HG03571 (cell line): Measurements from ENCODE around the gene TMEM47.

Source experiments
- ATAC-seq: cut with Tn5 transposase; IDR thresholded peaks from one replicate; pipeline ENCODE4 v1.9.1; 2021; ENCODE audit not compliant: unreplicated experiment

The TMEM47 gene

DNA sequence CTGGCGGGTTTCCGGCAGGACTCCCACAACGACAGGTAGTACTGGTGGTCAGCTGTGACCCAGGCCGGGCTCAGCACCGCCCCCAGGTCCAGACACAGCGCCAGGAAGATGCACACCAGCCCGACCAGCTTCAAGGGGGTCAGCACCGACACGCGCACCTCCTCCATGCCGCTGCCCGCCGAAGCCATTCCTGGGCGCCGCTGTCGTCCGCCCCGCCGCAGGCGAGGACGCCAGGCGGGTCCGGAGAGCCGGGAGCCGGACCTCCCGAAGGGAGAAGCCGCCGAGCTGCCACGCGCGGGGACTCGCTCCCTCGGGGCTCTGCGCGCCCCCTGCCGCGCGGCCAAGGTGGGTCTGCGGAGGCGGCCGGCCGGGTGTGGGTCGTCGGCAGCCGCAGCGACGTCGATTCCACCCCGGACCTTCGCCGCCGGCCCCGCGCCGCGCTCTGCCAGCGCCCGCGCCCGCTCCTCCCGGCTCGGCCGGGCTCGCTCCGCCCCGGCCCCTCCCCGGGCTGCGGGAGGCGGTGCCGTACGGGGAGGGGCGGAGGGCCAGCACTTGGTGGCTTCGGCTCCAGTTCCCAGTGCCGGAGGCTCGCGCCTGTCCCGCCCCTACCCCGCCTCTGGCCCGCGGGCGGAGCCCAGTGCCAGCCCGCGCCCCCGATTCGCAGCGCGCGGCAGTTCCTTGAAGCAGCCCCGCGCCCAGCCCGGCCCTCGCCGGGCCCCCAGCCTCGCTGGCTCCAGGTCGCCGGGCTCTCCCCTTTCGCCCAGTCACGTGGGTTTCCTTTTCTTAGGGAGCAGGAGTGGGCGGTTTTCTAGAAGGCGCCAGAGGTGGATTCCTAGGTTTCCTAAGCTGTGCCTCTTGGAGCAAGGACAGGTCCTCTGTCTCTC lies at the start of gene TMEM47:
TMEM47 (minus strand) TSS at position 444 of the 884 bp plus-strand sequence; CDS start at position 188, 256 bp downstream.
- ATAC-seq: no peak

DNA sequence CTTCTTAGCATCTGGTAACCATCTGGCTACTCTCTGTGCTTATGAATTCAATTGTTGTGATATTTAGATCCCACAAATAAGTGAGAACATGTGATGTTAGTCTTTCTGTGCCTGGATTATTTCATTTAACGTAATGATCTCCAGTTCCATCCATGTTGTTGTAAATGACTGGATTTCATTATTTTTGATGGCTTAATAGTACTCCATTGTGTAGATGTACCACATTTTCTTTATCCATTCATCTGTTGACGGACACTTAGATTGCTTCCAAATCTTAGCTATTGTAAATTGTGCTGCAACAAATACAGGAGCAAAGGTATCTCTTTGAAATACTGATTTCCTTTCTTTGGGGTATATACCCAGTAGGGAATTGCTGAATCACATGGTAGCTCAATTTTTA lies 30.0 kb upstream of the TMEM47 start:
- ATAC-seq: no peak

DNA sequence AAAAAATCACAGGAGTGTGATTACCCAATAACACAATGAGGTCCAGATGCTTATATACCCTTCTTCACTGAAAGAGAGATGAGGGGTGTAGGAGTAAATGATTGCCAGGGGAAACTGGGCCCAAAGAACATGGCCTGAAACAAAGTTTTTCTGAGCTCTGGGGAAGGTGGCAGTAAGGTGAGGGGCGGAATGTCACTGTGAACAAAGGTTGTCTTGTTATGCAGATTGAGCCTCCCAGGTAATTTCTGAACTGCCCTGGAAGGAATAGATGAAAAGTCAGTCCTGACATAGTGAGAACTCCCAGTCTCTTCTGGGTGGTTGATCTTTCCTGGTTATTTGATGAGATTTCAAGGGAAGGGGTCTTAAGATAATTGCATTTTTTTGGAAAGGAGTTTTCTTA lies 2.5 kb upstream of the TMEM47 start:
- ATAC-seq: no peak

DNA sequence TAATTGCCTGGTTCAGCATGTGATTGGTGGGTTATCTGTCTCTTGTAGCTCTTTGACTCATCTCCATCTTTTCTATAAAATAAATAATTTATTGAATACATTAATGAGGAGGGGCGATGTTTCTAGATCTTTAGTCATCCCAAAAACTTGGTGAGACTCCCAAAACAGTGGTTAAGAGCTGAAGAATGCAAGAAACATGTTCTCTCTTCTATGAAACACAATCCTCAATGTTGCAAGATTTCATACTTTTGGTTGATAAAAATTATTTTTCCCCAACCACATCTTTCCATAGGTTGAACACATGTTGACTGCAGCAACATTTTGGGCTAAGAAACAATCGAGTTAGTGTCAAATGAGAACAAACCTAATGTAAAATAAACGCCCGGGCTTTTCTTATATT lies 1.2 kb upstream of the TMEM47 start:
- no peak for ATAC-seq

DNA sequence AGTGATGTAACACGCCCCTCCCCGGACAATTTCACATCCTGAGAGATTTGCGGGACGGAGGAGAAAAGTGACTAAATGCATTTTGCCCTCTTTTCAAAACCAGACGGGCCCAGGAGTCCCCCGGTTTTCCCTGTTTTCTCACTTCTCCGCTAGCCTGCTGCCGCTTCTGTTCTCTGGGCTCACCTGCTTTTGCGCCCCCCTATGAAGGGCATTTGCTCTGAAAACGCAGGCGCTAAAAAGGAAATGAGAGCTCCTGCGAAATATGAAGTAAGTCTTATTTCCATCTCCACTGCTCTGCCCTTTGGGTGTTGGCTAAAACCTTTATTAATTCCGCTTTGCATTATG lies 613 bp upstream of the TMEM47 start:
- no peak for ATAC-seq

DNA sequence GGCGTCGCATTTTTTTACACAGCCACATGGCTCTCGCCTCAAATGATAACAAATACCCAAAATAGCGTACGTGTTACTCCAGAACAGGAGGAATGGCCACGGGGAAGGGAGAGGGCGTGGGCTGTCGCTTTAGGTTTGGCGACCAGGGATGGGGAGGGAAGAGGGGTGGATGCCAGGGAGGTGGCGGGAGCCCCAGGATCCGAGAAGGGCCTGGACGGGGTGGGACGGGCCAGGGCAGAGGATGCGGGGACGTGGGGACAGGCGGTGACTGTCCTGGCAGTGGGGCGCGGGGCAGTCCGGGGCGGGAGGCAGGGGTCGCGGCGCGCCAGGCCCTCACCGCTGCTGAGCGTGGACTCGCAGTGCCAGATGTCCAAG lies 631 bp downstream of the TMEM47 start:
- ATAC-seq: no peak

DNA sequence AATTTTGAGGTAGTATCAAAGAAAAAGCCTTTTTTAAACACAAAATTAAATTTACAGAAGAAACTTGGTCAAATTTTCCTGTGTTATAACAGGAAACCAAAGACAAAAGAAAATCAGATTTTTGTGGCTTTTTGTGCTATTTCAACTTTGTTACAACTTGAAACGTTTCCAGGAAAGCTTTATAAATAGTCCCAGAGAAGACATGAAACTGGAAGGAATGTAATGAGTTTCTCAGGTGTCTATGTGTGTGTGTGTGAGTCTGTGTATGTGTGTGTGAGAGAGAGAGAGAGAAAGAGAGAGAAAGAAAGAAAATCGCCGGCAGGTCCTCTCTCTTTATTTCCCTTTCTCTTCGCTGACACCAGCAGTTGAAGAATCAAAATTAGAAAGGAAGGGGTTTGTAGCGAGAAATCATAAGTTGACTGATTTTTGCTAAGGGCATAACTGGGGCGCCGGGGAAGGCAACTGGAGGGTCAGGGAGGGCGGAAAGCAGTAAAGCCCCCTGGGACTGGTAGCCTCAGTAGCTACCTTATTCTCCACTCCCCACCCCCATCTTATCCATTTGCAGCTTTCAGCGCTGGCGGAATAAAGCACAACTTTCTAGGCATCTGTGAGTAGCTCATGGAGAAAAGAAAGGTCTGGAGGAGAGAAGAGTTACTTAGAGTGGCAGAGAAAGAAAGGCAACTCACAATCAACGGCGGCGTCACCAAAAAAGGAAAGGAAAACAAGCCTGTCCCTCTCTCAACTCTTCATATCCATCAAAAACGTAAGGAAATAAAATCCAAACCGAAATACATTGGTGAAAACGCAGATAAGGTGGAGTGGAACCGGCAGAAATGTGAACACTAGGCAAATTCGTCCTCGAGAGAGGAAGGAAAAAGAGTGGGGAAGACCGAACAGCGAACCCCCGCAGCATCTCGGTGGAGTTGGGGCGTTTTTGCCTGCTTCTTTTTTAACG lies 1.3 kb downstream of the TMEM47 start:
- ATAC-seq: no peak

DNA sequence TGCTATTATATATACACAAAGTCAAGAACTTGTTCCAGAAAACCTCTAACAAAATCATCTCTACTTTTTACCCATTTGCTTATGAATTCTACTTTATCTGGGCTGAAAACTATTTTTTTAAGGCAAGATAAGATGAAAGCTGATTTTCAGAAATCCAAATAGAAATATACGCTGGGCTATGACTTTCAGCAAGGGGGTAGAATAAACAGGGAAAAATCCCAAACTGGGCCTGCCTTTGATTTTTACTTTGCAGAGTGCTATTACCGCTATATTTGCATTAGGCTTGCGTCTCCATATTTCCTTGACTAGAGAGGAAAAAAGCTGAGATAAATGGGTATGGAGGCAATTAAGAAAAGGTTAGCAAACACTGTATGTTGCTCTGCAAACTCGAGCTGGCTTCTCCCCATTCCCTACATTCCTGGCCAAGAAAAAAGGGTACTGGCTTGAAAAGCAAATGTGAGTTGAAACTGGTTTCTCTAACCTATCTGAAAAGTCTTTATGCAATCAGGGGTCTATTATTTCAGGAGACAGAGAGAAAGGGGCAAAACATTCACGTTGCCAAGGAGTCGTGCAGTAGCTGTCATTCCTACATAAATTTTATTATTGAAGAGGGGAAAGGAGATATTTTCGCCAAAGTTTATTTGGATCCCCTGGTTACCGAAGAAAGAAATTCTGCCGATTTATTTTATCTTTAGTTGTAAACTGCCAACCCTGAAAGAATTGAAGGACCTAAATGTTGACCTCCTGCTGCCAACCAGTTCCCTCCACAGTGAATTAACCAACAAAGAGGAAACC lies 2.2 kb downstream of the TMEM47 start:
- no peak for ATAC-seq

DNA sequence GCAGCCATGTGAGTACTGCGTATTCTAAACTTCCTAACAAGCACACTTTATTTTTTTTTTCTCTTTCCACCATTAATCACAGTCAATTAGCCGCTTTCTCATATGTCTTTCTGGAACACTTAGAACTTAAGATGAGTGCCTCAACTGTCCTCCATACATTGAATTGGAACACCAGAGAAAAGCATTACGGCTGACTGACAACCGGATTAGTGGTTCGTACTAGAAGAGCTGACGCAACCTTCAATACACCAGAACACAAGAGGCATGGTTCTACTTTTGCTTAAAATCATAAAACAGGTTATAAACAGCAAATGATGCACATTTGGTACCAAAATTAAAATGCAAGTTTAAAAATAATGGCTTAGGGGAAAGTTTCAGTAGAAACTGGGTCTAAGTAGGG lies 3.3 kb downstream of the TMEM47 start:
- no peak for ATAC-seq

DNA sequence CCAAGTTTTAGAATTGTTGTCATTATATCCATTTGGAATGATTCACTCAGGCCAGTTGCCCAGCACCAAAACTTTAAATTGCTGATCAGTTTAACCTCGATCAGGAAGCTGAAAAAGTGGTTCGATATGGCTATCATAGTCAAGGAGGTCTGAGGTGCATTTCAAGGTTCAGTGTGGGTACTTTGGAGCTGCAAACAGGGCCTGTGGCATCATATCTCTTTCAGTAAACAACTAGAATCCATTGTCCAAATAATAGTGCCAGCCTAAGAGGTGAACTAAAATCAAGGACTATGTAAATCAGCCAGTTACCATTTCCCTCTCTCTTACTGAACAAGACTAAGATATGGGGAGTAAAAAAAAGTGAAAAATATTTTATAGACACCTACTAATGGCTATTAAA lies 14.2 kb downstream of the TMEM47 start:
- ATAC-seq: no peak

DNA sequence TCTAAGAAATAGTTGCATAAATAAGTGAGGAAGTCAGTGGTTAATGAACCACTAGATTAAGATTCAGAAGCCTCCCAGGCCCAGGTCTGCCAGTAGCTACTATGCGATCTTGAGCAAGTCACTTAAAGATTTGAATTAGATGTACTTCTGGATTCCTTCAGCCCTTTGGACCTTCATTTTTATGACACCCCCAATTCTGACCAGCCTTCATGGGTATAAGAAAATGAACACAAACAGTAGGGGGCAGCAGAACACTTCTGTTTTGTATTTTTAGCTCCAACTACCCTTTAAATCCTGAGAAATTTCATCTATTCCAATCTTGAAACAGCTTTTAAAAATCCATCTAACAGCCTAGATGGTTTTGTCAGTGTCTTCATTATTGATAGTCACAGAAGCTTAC lies 19.0 kb downstream of the TMEM47 start:
- no peak for ATAC-seq

DNA sequence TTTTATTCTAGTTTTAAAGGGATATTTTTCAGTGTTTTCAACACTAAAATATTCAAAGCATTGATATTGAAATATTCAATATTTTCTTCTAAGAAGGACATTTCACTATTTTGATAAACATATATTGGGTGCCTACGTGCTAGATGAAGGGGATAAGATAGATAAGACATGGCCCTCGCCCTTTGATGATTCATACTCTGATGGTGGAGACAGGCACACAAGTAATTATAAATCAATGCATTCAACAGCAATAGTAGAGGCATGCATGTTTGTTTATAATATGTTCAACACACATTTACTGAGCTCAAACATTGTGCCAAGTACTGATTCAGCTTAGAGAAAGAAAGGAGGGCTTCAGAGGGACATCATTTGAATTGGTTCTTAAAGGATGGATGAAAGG lies 22.7 kb downstream of the TMEM47 start:
- ATAC-seq: no peak

DNA sequence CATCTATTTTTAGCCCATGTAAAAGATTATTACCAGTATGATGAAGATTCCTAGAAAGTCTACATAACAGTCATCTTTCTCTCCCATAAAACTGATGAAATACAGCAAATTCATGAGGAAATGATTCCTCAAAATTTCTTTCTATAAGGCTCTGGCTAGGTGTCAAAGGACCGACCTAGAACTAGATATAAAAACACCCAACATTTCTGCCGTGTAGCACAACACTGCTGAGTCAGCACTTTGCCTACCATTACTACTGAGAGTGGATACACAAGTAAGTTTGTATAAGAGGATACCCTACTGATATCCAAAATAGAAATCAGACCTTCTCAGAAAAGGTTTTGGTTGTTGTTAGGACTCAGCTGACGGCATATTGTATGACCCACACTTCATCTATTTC lies 24.7 kb downstream of the TMEM47 start:
- no peak for ATAC-seq

DNA sequence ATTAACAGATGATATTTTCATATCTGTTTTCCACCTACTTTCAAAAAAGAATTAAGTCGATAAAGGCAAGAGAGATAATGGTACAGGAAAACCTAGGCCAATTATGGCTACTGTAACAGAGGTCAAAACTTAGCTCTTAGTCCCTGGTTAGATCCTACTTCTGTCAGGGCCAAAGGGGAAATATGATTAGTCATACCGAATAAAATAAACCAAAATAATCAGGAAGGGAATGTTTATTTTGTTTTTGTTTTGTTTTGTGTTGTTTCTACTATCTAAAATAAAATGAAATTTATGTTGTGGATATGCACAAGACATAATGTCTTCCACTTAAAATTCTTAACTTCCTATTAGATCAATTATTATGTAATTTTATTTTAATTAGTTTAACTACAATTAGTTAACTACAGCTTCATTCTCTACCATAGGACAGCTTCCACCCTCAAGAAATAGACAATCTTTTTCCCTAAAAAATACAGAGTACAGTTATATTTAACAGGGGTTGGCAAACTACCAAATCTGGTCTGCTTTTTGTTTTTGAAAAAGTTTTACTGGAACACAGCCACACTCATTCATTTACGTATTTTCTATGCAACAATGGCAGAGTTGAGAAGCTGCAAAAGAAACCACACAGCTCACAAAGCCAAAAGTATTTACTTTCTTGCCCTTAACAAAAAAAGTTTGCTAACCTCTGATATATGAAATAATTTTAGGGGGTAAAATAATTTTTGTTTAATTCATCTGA lies 25.4 kb downstream of the TMEM47 start:
- no peak for ATAC-seq

DNA sequence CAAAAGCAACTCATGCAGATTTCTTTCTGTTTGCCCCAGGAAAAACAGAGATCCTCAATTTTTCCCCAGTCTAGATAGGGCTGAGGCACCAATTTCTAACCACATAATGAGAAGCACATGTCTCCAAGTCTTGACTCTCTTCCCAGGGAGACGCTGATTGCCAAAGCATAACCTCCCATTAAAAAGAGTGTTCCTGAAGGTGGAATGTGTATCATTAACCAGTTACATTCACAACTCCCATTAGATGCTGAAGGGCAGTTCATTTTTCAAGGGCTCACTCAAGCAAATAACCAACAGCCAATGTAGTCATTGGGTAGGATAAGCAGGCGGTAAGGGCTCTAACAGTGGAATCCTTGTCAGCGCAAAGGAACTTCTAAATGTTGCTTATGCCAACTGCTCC lies 27.5 kb downstream of the TMEM47 start:
- ATAC-seq: no peak

DNA sequence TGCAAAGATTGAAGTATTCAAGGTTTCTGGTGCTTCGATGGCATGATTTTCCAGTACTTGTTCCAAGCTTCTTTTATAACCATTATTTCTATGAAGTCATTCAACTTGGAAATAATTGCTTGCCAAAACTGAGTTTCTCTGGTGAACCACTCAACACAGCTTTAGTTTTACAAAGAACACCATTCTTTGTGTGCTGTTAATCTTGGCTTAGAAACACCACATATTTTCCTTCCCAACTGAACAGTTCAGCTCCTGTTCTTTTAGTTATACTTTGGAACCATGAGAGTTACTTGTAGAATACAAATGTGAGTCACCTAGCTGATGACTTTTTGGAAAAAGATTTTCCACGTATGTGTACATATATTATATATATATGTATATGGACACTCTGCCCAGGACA lies 32.7 kb downstream of the TMEM47 start:
- ATAC-seq: no peak

DNA sequence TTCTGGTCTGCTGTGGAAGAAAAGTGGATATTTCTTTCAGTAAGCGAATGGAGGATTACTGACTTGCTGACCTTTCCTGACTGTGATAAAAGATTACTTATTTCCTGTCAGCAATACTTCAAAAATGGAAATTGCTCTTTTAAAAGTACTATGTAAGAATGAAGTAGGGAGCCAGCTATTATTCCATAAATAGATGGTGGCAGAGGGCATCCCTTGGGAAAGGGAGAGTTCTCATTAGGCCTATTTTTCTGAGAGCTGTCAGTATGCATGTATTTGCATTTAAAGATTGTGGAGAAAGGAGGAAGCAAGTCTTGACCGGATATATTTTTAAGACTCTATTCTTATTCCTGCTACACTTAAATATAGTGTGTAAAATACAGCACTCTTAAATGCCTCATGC lies 37.2 kb downstream of the TMEM47 start:
- ATAC-seq: no peak

DNA sequence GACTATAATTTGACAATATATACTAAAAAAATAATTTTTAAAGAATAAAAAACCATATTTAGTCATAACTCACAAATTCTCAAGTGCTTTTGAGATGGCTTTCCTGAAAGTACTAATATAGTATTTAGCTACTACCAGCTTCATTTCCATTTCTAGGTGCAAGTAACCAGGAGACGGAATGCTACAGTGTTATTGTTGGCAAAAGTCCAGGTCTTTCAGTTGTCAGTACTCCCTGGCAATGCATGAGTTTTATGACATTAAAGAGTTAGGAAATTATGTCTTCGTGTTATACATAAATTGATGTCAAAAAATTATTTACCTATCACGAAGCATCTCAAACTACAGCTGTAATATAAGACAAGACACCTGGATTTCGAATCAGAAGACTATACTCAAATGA lies 45.0 kb downstream of the TMEM47 start:
- no peak for ATAC-seq

DNA sequence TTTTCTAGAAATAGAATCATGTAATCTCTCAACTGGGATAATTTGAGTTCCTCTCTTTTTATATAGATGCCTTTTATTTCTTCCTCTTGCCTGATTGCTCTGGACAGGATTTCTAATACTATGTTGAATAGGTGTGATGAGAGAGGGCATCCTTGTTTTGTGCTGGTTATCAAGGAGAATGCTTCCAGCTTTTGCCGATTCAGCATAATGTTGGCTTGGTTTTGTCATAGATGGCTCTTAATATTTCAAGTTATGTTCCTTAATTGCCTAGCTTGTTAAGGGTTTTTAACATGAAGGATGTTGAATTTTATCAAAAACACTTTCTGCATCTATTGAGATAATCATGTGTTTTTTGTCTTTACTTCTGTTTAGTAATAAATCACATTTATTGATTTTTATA lies 58.7 kb downstream of the TMEM47 start:
- no peak for ATAC-seq

DNA sequence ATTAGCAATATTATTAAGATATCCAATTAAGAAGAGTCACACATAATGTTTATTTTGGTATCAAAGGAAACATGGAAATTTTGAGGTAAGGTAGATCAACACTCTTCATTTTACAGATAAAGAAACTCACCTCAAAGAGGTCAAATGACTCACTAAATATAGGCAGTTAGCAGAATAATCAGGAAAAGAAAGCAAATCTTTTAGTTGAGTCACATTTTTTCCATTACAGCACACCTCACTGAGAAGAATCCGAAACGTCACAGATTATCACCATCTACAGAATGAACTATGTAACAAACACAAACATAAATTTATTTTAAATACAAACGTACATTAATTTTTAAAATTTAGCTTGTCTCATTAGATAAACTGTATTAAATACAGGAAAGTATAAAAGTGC lies 70.1 kb downstream of the TMEM47 start:
- no peak for ATAC-seq
